ENCODE measurements around the gene SLC40A1. TPM values are rescaled to one million over a fixed set of nuclear protein-coding genes. Genes with fewer than 3 reads are reported as not detected.

SLC40A1 gene
- total RNA-seq, 1 experiment from 2014 or later, result 1.7 TPM

DNA sequence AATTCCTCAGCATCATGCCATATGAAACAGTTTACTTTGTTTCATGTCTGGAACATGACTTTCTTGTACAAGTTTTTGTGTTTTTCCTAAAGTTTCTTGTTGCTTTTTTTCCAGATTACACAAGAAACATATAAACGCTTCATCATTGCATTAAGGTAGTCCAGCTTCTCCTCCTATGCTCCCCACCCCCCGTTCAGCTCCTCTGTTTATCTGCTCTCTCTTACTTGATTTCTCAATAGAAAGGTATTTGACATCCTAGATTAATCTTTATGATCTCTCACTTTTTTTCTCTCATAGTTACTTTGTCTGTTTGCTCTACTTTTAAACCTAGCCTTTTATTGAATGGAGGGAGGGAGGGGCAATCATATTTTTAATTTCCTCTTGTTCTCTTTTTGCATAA is 25.4 kb downstream of the SLC40A1 start:
- peaks cover 49% of the 10 kb centered on the region for H3K4me1 ChIP-seq (ENCODE audit: insufficient read depth, low read length)
- peak overlapping the region; percentile 22; the same call in 1 of the 2 replicates for H3K27ac ChIP-seq (ENCODE audit: low read length)
- TF ChIP-seq EZH2 (IDR thresholded peaks at IDR 0.05; ENCODE audit: low read length, unreplicated experiment), result no peak
- TF ChIP-seq, protein P1, sequence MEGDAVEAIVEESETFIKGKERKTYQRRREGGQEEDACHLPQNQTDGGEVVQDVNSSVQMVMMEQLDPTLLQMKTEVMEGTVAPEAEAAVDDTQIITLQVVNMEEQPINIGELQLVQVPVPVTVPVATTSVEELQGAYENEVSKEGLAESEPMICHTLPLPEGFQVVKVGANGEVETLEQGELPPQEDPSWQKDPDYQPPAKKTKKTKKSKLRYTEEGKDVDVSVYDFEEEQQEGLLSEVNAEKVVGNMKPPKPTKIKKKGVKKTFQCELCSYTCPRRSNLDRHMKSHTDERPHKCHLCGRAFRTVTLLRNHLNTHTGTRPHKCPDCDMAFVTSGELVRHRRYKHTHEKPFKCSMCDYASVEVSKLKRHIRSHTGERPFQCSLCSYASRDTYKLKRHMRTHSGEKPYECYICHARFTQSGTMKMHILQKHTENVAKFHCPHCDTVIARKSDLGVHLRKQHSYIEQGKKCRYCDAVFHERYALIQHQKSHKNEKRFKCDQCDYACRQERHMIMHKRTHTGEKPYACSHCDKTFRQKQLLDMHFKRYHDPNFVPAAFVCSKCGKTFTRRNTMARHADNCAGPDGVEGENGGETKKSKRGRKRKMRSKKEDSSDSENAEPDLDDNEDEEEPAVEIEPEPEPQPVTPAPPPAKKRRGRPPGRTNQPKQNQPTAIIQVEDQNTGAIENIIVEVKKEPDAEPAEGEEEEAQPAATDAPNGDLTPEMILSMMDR (conservative IDR thresholded peaks at IDR 0.05; ENCODE audit: low read depth, low read length), result no peak
- no peak for TF ChIP-seq EZH2phosphoT487 (IDR thresholded peaks at IDR 0.05; ENCODE audit: borderline replicate concordance, low read length)
- H3K36me3 ChIP-seq (ENCODE audit: low read depth, low read length), result no peaks in the 10 kb centered on the region
- ATAC-seq (peak; percentile 39), DNase-seq (peak; percentile 76)
- no peaks in the 10 kb centered on the region for H3K79me2 ChIP-seq (ENCODE audit: low read length)
- no peaks in the 10 kb centered on the region for H4K20me1 ChIP-seq (ENCODE audit: low read length)
- no peak overlapping the region for H3K9ac ChIP-seq (ENCODE audit: low read length)
- intact Hi-C loops (cut with micrococcal nuclease), result loop anchor here (2.0 to 5.0 kb wide), 2 partner anchors 72 to 88 kb away; no protein-coding TSS in a partner anchor
- POLR2A ChIA-PET (ENCODE audit: unreplicated experiment), result no interaction called here
- CTCF ChIA-PET, result no interaction called here
- no peaks in the 10 kb centered on the region for H3K9me3 ChIP-seq (ENCODE audit: low read length)
- H2AFZ ChIP-seq (ENCODE audit: low read length), result no peak overlapping the region; the same call in 1 of the 2 replicates
- H3K4me3 ChIP-seq (ENCODE audit: low read length), result peak overlapping the region; percentile 0; the same call in 1 of the 2 replicates
- H3K27me3 ChIP-seq (ENCODE audit: low read length), result no peaks in the 10 kb centered on the region
- peak overlapping the region; percentile 40 for H3K4me2 ChIP-seq (ENCODE audit: low read length)
- no peaks in the 10 kb centered on the region for H3F3A ChIP-seq (ENCODE audit: low read length, unreplicated experiment)
- H3K9me2 ChIP-seq (replicated peaks; ENCODE audit: low read length), result no peaks in the 10 kb centered on the region
- no TSS peak for BruUV-seq (replicated peaks)

DNA sequence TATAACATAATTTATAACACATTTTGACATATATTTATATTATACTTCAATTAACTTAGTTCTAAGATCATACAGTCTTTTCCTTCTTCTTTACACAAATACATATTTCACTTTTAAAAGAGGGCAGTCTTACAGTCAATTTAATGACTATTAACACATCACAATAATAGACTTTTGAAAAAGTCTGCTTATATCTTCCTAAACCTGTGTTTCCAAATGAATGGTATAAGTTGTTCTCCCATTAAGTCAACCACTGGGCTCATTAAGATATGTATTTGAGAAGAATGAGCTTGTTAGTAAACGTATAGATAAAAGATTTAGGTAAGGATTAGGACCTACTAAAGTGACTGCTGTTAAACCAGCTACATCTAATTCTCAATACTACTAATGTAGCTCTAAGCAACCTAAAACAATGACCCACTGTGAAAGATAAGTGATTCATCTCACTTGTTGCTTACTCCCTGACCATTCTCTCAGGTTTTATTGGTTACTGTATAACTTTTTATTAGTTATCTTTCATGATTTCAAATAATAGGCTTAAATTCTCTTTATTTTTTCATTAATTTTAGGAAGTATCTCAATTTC is 27.0 kb downstream of the SLC40A1 start:
- no peaks in the 10 kb centered on the region for H3K79me2 ChIP-seq (ENCODE audit: low read length)
- no peaks in the 10 kb centered on the region for H4K20me1 ChIP-seq (ENCODE audit: low read length)
- H3K4me2 ChIP-seq (ENCODE audit: low read length), result peak overlapping the region; percentile 42
- no TSS peak for BruUV-seq (replicated peaks)
- H3K9me3 ChIP-seq (ENCODE audit: low read length), result no peaks in the 10 kb centered on the region
- no peaks in the 10 kb centered on the region for H3K27me3 ChIP-seq (ENCODE audit: low read length)
- TF ChIP-seq EZH2 (IDR thresholded peaks at IDR 0.05; ENCODE audit: low read length, unreplicated experiment) (no peak), EZH2phosphoT487 (IDR thresholded peaks at IDR 0.05; ENCODE audit: borderline replicate concordance, low read length) (no peak)
- TF ChIP-seq, protein P1 (conservative IDR thresholded peaks at IDR 0.05; ENCODE audit: low read depth, low read length), result no peak
- DNase-seq (peak; percentile 66), ATAC-seq (peak; percentile 87)
- no peak overlapping the region for H3K9ac ChIP-seq (ENCODE audit: low read length)
- intact Hi-C loops (cut with micrococcal nuclease), result loop anchor here (2.0 kb wide), 1 partner anchor 87 kb away; no protein-coding TSS in a partner anchor
- H3K4me3 ChIP-seq (ENCODE audit: low read length), result no peak overlapping the region
- H3K4me1 ChIP-seq (ENCODE audit: insufficient read depth, low read length), result peaks cover 46% of the 10 kb centered on the region
- H2AFZ ChIP-seq (ENCODE audit: low read length), result no peak overlapping the region
- ChIA-PET POLR2A (ENCODE audit: unreplicated experiment) (interaction anchor here (0.9 kb wide), 1 partner anchor 27 kb away, joined by 6 read pairs; the partner anchor contains the start of gene SLC40A1), CTCF (interaction anchor here (0.5 kb wide), 1 partner anchor 210 kb away, joined by 3 read pairs; no protein-coding TSS in a partner anchor)
- no peaks in the 10 kb centered on the region for H3K9me2 ChIP-seq (replicated peaks; ENCODE audit: low read length)
- no peaks in the 10 kb centered on the region for H3K36me3 ChIP-seq (ENCODE audit: low read depth, low read length)
- H3K27ac ChIP-seq (ENCODE audit: low read length), result peak overlapping the region; percentile 60
- no peaks in the 10 kb centered on the region for H3F3A ChIP-seq (ENCODE audit: low read length, unreplicated experiment)

DNA sequence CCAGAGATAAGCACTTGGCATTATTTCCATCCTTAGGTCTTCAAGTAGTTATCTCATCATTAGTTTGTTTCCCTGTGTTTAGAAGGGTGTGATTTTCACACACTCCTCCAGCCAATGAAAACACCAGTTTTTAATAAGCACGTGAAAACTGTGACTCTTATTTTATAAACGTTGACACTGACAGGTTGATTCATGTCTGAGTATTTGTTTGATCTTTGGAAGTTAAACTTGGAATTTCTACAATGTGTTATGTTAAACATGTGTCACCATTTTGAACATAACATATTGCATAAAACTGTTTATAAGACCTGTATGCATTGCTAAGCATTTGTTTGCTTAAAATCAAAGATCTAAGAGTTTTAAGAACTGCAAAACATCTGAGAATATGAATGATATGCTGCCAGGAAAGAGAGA is 27.6 kb downstream of the SLC40A1 start:
- Histone ChIP-seq H3K9ac (ENCODE audit: low read length) (no peak overlapping the region), H3K4me2 (ENCODE audit: low read length) (no peak overlapping the region), H3K27ac (ENCODE audit: low read length) (peak overlapping the region; percentile 60), H3K36me3 (ENCODE audit: low read depth, low read length) (no peaks in the 10 kb centered on the region), H3K27me3 (ENCODE audit: low read length) (no peaks in the 10 kb centered on the region), H4K20me1 (ENCODE audit: low read length) (no peaks in the 10 kb centered on the region), H3K79me2 (ENCODE audit: low read length) (no peaks in the 10 kb centered on the region), H2AFZ (ENCODE audit: low read length) (no peak overlapping the region), H3K9me2 (replicated peaks; ENCODE audit: low read length) (no peaks in the 10 kb centered on the region), H3K4me1 (ENCODE audit: insufficient read depth, low read length) (peaks cover 47% of the 10 kb centered on the region), H3F3A (ENCODE audit: low read length, unreplicated experiment) (no peaks in the 10 kb centered on the region), H3K9me3 (ENCODE audit: low read length) (no peaks in the 10 kb centered on the region), H3K4me3 (ENCODE audit: low read length) (no peak overlapping the region)
- intact Hi-C loops (cut with micrococcal nuclease), result no loop called here
- BruUV-seq (replicated peaks), result no TSS peak
- CTCF ChIA-PET, result no interaction called here
- DNase-seq (peak; percentile 60), ATAC-seq (peak; percentile 48)
- TF ChIP-seq EZH2 (IDR thresholded peaks at IDR 0.05; ENCODE audit: low read length, unreplicated experiment), result no peak
- TF ChIP-seq EZH2phosphoT487 (IDR thresholded peaks at IDR 0.05; ENCODE audit: borderline replicate concordance, low read length), result no peak
- TF ChIP-seq, protein P1 (conservative IDR thresholded peaks at IDR 0.05; ENCODE audit: low read depth, low read length), result no peak
- POLR2A ChIA-PET (ENCODE audit: unreplicated experiment), result interaction anchor here (0.9 kb wide), 1 partner anchor 27 kb away, joined by 6 read pairs; the partner anchor contains the start of gene SLC40A1

Measured in PC-3 (cell line).